GM21619 (cell line): ENCODE measurements around the gene PACS1.

Experiments used
- ATAC-seq: cut with Tn5 transposase; IDR thresholded peaks from one replicate; pipeline ENCODE4 v1.9.1; 2021; ENCODE audit not compliant: unreplicated experiment

Gene PACS1

GRCh38 chr11:66048547-66049323, 21.3 kb upstream of the PACS1 start, which contains the start of gene GAL3ST3:
TSS of gene GAL3ST3 (minus strand) at chr11:66049161. CDS start at chr11:66045415, 3,746 bp downstream.
- ATAC-seq: no peak

GRCh38 chr11:66050581-66051231, 19.4 kb upstream of the PACS1 start:
- no peak for ATAC-seq

- no peak for ATAC-seq
Measured at GRCh38 chr11:66051371-66051765, 18.7 kb upstream of the PACS1 start.

- peak; percentile 89 for ATAC-seq
Measured at GRCh38 chr11:66051766-66052663, 18.1 kb upstream of the PACS1 start, which contains the start of gene SF3B2. TSS of gene SF3B2 (plus strand) at chr11:66052364. CDS start at chr11:66052385, 21 bp downstream.

- ATAC-seq: no peak
Measured at GRCh38 chr11:66052664-66052982, 17.4 kb upstream of the PACS1 start.

- no peak for ATAC-seq
Measured at GRCh38 chr11:66055021-66055420, 15.1 kb upstream of the PACS1 start.

GRCh38 chr11:66056501-66056900, 13.6 kb upstream of the PACS1 start:
- no peak for ATAC-seq

GRCh38 chr11:66059966-66060680, 9.9 kb upstream of the PACS1 start:
- ATAC-seq: no peak

- no peak for ATAC-seq
Measured at GRCh38 chr11:66061268-66061667, 8.8 kb upstream of the PACS1 start.

- ATAC-seq: no peak
Measured at GRCh38 chr11:66062408-66062807, 7.7 kb upstream of the PACS1 start.

- no peak for ATAC-seq
Measured at GRCh38 chr11:66063900-66064299, 6.2 kb upstream of the PACS1 start.

- no peak for ATAC-seq
Measured at GRCh38 chr11:66064571-66064970, 5.5 kb upstream of the PACS1 start.

- ATAC-seq: no peak
Measured at GRCh38 chr11:66066751-66067150, 3.3 kb upstream of the PACS1 start.

- ATAC-seq: no peak
Measured at GRCh38 chr11:66067640-66068039, 2.4 kb upstream of the PACS1 start.

GRCh38 chr11:66068154-66068821, 1.8 kb upstream of the PACS1 start:
- no peak for ATAC-seq

- ATAC-seq: no peak
Measured at GRCh38 chr11:66068923-66069714, 953 bp upstream of the PACS1 start.

GRCh38 chr11:66070604-66071380, 720 bp downstream of the PACS1 start:
- peak; percentile 9 for ATAC-seq

- ATAC-seq: no peak
Measured at GRCh38 chr11:66071381-66071801, 1.3 kb downstream of the PACS1 start.

- no peak for ATAC-seq
Measured at GRCh38 chr11:66072081-66072480, 2.0 kb downstream of the PACS1 start.
